GM19328 (cell line): ENCODE measurements around the gene GNG14.
"Not testable (repeated sequence)": the region's sequence is repeated elsewhere in the genome, so short reads cannot be mapped to it uniquely, and the experiment has no call there.

Experiments
- ATAC-seq: cut with Tn5 transposase; IDR thresholded peaks from one replicate; pipeline ENCODE4 v1.9.1; 2021; ENCODE audit warnings: mild to moderate bottlenecking, moderate library complexity; ENCODE audit not compliant: unreplicated experiment

GNG14 gene

GRCh38 chr19:12687496-12688196 is at the start of gene GNG14:
GNG14 (plus strand) TSS chr19:12687998; CDS start chr19:12688049, 51 bp downstream.
- ATAC-seq = no peak

- ATAC-seq = no peak
These were observed 49.1 kb upstream of the GNG14 start for GRCh38 chr19:12638611-12639182.

- no peak for ATAC-seq
These were observed 47.7 kb upstream of the GNG14 start for GRCh38 chr19:12639901-12640613.

- no peak for ATAC-seq
These were observed 46.3 kb upstream of the GNG14 start for GRCh38 chr19:12641456-12641855.

GRCh38 chr19:12642506-12642905 is 45.3 kb upstream of the GNG14 start:
- ATAC-seq = no peak

- ATAC-seq = not testable (repeated sequence)
These were observed 44.1 kb upstream of the GNG14 start for GRCh38 chr19:12643716-12644115.

GRCh38 chr19:12646551-12646950 is 41.2 kb upstream of the GNG14 start:
- no peak for ATAC-seq

- no peak for ATAC-seq
These were observed 40.8 kb upstream of the GNG14 start for GRCh38 chr19:12647047-12647446.

GRCh38 chr19:12647490-12648071 is 40.2 kb upstream of the GNG14 start:
- ATAC-seq = no peak

GRCh38 chr19:12648088-12648487 is 39.7 kb upstream of the GNG14 start:
- no peak for ATAC-seq

GRCh38 chr19:12649941-12650340 is 37.9 kb upstream of the GNG14 start:
- no peak for ATAC-seq

GRCh38 chr19:12652219-12652618 is 35.6 kb upstream of the GNG14 start:
- no peak for ATAC-seq

GRCh38 chr19:12655546-12655945 is 32.3 kb upstream of the GNG14 start:
- no peak for ATAC-seq

- ATAC-seq = no peak
These were observed 30.8 kb upstream of the GNG14 start for GRCh38 chr19:12656899-12657571.

- ATAC-seq = no peak
These were observed 29.8 kb upstream of the GNG14 start for GRCh38 chr19:12657966-12658365.

- ATAC-seq = no peak
These were observed 26.8 kb upstream of the GNG14 start for GRCh38 chr19:12660980-12661379.

GRCh38 chr19:12664406-12665280 is 23.2 kb upstream of the GNG14 start:
- ATAC-seq = no peak

- ATAC-seq = no peak
These were observed 22.6 kb upstream of the GNG14 start for GRCh38 chr19:12665281-12665573.

- ATAC-seq = no peak
These were observed 22.0 kb upstream of the GNG14 start for GRCh38 chr19:12665671-12666264.
